Subcutaneous abdominal adipose tissue (tissue), 5 donors: ENCODE measurements around the gene SAMSN1.

ENCODE experiments used
- H3K27ac ChIP-seq: one replicate; pipeline ENCODE4 v1.7.0; 2013; ENCODE audit warnings: low read depth, mild to moderate bottlenecking, inconsistent platforms, low read length, moderate library complexity
- H3K27me3 ChIP-seq, 5 donors: one replicate each; pipeline ENCODE4 v1.7.0; 2013; ENCODE audit warnings: low read length in 5 of 5, inconsistent platforms in 1 of 5; ENCODE audit not compliant: control insufficient read depth in 5 of 5, insufficient read depth in 4 of 5
- H3K36me3 ChIP-seq, 5 donors: one replicate each; pipeline ENCODE4 v1.7.0; 2013; ENCODE audit warnings: low read length in 5 of 5; ENCODE audit not compliant: control insufficient read depth in 5 of 5, insufficient read depth in 5 of 5
- H3K4me1 ChIP-seq, 5 donors: one replicate each; pipeline ENCODE4 v1.7.0; 2013; ENCODE audit warnings: low read length in 5 of 5, mild to moderate bottlenecking in 3 of 5, moderate library complexity in 1 of 5; ENCODE audit not compliant: control insufficient read depth in 5 of 5, insufficient read depth in 5 of 5
- H3K4me3 ChIP-seq, 5 donors: one replicate each; pipeline ENCODE4 v1.7.0; 2013; ENCODE audit warnings: low read length in 5 of 5, low read depth in 1 of 5
- H3K9ac ChIP-seq, 5 donors: one replicate each; pipeline ENCODE4 v1.7.0; 2013; ENCODE audit warnings: low read length in 5 of 5, mild to moderate bottlenecking in 4 of 5, moderate library complexity in 3 of 5
- H3K9me3 ChIP-seq, 5 donors: one replicate each; pipeline ENCODE4 v1.7.0; 2013; ENCODE audit warnings: low read length in 5 of 5; ENCODE audit not compliant: control insufficient read depth in 5 of 5
- donor health status: healthy.
- donor health status: healthy.
- donor health status: healthy.
- donor health status: healthy.
- donor health status: healthy.

Gene SAMSN1

GRCh38 chr21:14584357-14585095, 38.4 kb upstream of the SAMSN1 start:
- Histone ChIP-seq H3K9me3 (no peaks in the 10 kb centered on the region), H3K9ac (no peak overlapping the region)

GRCh38 chr21:14583629-14584255, 37.6 kb upstream of the SAMSN1 start:
- Histone ChIP-seq H3K4me3 (no peak overlapping the region), H3K9me3 (no peaks in the 10 kb centered on the region), H3K4me1 (no peaks in the 10 kb centered on the region), H3K9ac (no peak overlapping the region), H3K36me3 (no peaks in the 10 kb centered on the region), H3K27ac (no peak overlapping the region), H3K27me3 (no peaks in the 10 kb centered on the region)

More at GRCh38 chr21:14584357-14585095, 38.4 kb upstream of the SAMSN1 start:
- H3K27ac ChIP-seq, result no peak overlapping the region
- no peaks in the 10 kb centered on the region for H3K27me3 ChIP-seq
- no peaks in the 10 kb centered on the region for H3K36me3 ChIP-seq
- no peaks in the 10 kb centered on the region for H3K4me1 ChIP-seq
- H3K4me3 ChIP-seq, result no peak overlapping the region

GRCh38 chr21:14582934-14583628, 37.0 kb upstream of the SAMSN1 start:
- Histone ChIP-seq H3K4me3 (no peak overlapping the region), H3K9me3 (no peaks in the 10 kb centered on the region), H3K36me3 (no peaks in the 10 kb centered on the region)

GRCh38 chr21:14581902-14582457, 35.9 kb upstream of the SAMSN1 start:
- Histone ChIP-seq H3K27ac (no peak overlapping the region), H3K27me3 (no peaks in the 10 kb centered on the region), H3K9me3 (no peaks in the 10 kb centered on the region), H3K36me3 (no peaks in the 10 kb centered on the region), H3K9ac (no peak overlapping the region), H3K4me1 (no peaks in the 10 kb centered on the region), H3K4me3 (no peak overlapping the region)

More at GRCh38 chr21:14582934-14583628, 37.0 kb upstream of the SAMSN1 start:
- Histone ChIP-seq H3K9ac (no peak overlapping the region), H3K27ac (no peak overlapping the region), H3K27me3 (no peaks in the 10 kb centered on the region), H3K4me1 (no peaks in the 10 kb centered on the region)

GRCh38 chr21:14573244-14573643, 27.1 kb upstream of the SAMSN1 start:
- Histone ChIP-seq H3K27me3 (no peaks in the 10 kb centered on the region), H3K27ac (no peak overlapping the region), H3K4me3 (no peak overlapping the region), H3K4me1 (peaks cover 0 to 9% (median 5%) of the 10 kb centered on the region in 5 donors), H3K9me3 (no peaks in the 10 kb centered on the region), H3K9ac (no peak overlapping the region), H3K36me3 (no peaks in the 10 kb centered on the region)

- H3K9ac ChIP-seq, result no peak overlapping the region
- peaks cover 0 to 14% (median 7%) of the 10 kb centered on the region in 5 donors for H3K4me1 ChIP-seq
- no peak overlapping the region for H3K4me3 ChIP-seq
Observed at GRCh38 chr21:14572204-14572780, 26.2 kb upstream of the SAMSN1 start.

GRCh38 chr21:14569868-14570267, 23.8 kb upstream of the SAMSN1 start:
- Histone ChIP-seq H3K4me1 (peaks cover 0 to 14% (median 7%) of the 10 kb centered on the region in 5 donors), H3K27ac (no peak overlapping the region), H3K9ac (no peak overlapping the region), H3K27me3 (no peaks in the 10 kb centered on the region), H3K4me3 (no peak overlapping the region), H3K36me3 (no peaks in the 10 kb centered on the region), H3K9me3 (no peaks in the 10 kb centered on the region)

More at GRCh38 chr21:14572204-14572780, 26.2 kb upstream of the SAMSN1 start:
- Histone ChIP-seq H3K27me3 (no peaks in the 10 kb centered on the region), H3K36me3 (no peaks in the 10 kb centered on the region), H3K27ac (no peak overlapping the region), H3K9me3 (no peaks in the 10 kb centered on the region)

- Histone ChIP-seq H3K36me3 (no peaks in the 10 kb centered on the region), H3K9me3 (no peaks in the 10 kb centered on the region), H3K27ac (no peak overlapping the region), H3K4me3 (no peak overlapping the region), H3K4me1 (peaks cover 0 to 14% (median 7%) of the 10 kb centered on the region in 5 donors), H3K9ac (no peak overlapping the region), H3K27me3 (no peaks in the 10 kb centered on the region)
Observed at GRCh38 chr21:14569026-14569621, 23.0 kb upstream of the SAMSN1 start.

- no peaks in the 10 kb centered on the region for H3K36me3 ChIP-seq
- no peak overlapping the region for H3K9ac ChIP-seq
- no peak overlapping the region for H3K27ac ChIP-seq
- no peaks in the 10 kb centered on the region for H3K9me3 ChIP-seq
- no peaks in the 10 kb centered on the region for H3K27me3 ChIP-seq
- peaks cover 0 to 14% (median 7%) of the 10 kb centered on the region in 5 donors for H3K4me1 ChIP-seq
- no peak overlapping the region for H3K4me3 ChIP-seq
Observed at GRCh38 chr21:14567331-14568279, 21.5 kb upstream of the SAMSN1 start.
